Endothelial cell of umbilical vein (primary cell): ENCODE measurements around the gene MORC3. TPM values are rescaled to one million over a fixed set of nuclear protein-coding genes. Genes with fewer than 3 reads are reported as not detected.

Source experiments
- BruUV-seq: library from RNA; stranded (reverse); fragments of 400-500 nt; replicated peaks from 2 replicates; lab custom pipeline; 2021; lab: Mats Ljungman, UMichigan
- CTCF ChIA-PET: fragments of 300-600, 350-600 bp; sonication (Branson Sonifier 250); formaldehyde crosslinking; loops from one replicate; lab custom pipeline; 2021; ENCODE audit warnings: antibody characterized with exemption, inconsistent platforms; lab: Charles Lee
- POLR2A ChIA-PET: fragments of 300-600, 350-600 bp; sonication (Branson Sonifier 250); formaldehyde crosslinking; loops from one replicate; lab custom pipeline; 2021; ENCODE audit warnings: antibody characterized with exemption, inconsistent platforms; lab: Charles Lee
- DNase-seq: peaks from one replicate; pipeline ENCODE4 v3.0.0-alpha.2; 2011; ENCODE audit warnings: low read depth, low spot score
- FAIRE-seq: peaks from 2 replicates; lab custom pipeline; 2011; peaks lifted over from hg19 to GRCh38; lab: Jason Lieb, UNC
- H2AFZ ChIP-seq: 2 replicates; pipeline ENCODE4 v1.6.0; 2012; ENCODE audit warnings: low read depth, low read length, control low read depth, inconsistent platforms
- H3K27ac ChIP-seq: 2 replicates; pipeline ENCODE4 v1.5.1; 2011; ENCODE audit warnings: low read depth, mild to moderate bottlenecking, control low read depth, low read length, moderate library complexity; ENCODE audit not compliant: insufficient read depth
- H3K27me3 ChIP-seq, 2 experiments: 2 replicates each; pipeline versions ENCODE4 v1.6.0 to v1.6.1; 2011; ENCODE audit warnings: low read length in 2 of 2, mixed read lengths in 1 of 2; ENCODE audit not compliant: control insufficient read depth in 2 of 2, insufficient read depth in 2 of 2
- H3K36me3 ChIP-seq, 2 experiments: 2 replicates in 1 of 2; 3 replicates in 1 of 2; pipeline ENCODE4 v1.5.1; 2011; ENCODE audit warnings: low read length in 2 of 2, mild to moderate bottlenecking in 1 of 2, moderate library complexity in 1 of 2; ENCODE audit not compliant: control insufficient read depth in 2 of 2, insufficient read depth in 2 of 2; ENCODE audit errors: extremely low read depth in 1 of 2
- H3K4me1 ChIP-seq: 3 replicates; pipeline ENCODE4 v1.5.1; 2011; ENCODE audit warnings: mild to moderate bottlenecking, low read length; ENCODE audit not compliant: control insufficient read depth, insufficient read depth; ENCODE audit errors: extremely low read depth
- H3K4me2 ChIP-seq: 2 replicates; pipeline ENCODE4 v1.6.1; 2011; ENCODE audit warnings: low read length, control low read depth, mixed read lengths; ENCODE audit not compliant: insufficient read depth
- H3K4me3 ChIP-seq, 3 experiments: fragments of 200-600 bp in 1 of 3; sonication (generic), shearing (Covaris generic) in 1 of 3; replicated peaks in 1 of 3; 2 replicates each; pipeline ENCODE4 v1.5.1; 2011 to 2016; ENCODE audit warnings: control low read depth in 3 of 3, low read length in 3 of 3, mild to moderate bottlenecking in 2 of 3, inconsistent platforms in 1 of 3, low read depth in 1 of 3, moderate library complexity in 1 of 3; ENCODE audit not compliant: insufficient read depth in 1 of 3
- H3K79me2 ChIP-seq: 2 replicates; pipeline ENCODE4 v1.6.0; 2012; ENCODE audit warnings: low read length, inconsistent platforms; ENCODE audit not compliant: control insufficient read depth, insufficient read depth
- H3K9ac ChIP-seq: replicated peaks from 2 replicates; pipeline ENCODE3; 2011; ENCODE audit warnings: low read length, control low read depth; ENCODE audit not compliant: insufficient read depth; ENCODE audit errors: extremely low read depth
- H3K9me1 ChIP-seq: replicated peaks from 3 replicates; pipeline ENCODE4 v1.6.0; 2011; ENCODE audit warnings: mild to moderate bottlenecking, low read length; ENCODE audit not compliant: control insufficient read depth, insufficient read depth; ENCODE audit errors: extremely low read depth
- H3K9me3 ChIP-seq: replicated peaks from 2 replicates; pipeline ENCODE4 v1.5.1; 2012; ENCODE audit warnings: low read length, inconsistent platforms; ENCODE audit not compliant: control insufficient read depth, insufficient read depth
- H4K20me1 ChIP-seq: replicated peaks from 2 replicates; pipeline ENCODE3; 2011; ENCODE audit warnings: mild to moderate bottlenecking, low read length; ENCODE audit not compliant: control insufficient read depth, insufficient read depth; ENCODE audit errors: extremely low read depth
- CTCF ChIP-seq, 2 donors: IDR thresholded peaks; 1 replicate in 1 of 2; 2 replicates in 1 of 2; pipeline ENCODE4 v1.5.1; 2011; ENCODE audit warnings: low read length in 2 of 2, mild to moderate bottlenecking in 2 of 2, moderate library complexity in 2 of 2, control low read depth in 1 of 2, inconsistent platforms in 1 of 2, low read depth in 1 of 2; ENCODE audit not compliant: insufficient read depth in 1 of 2; ENCODE audit errors: extremely low read depth in 1 of 2
- EZH2 ChIP-seq: IDR thresholded peaks from 2 replicates; pipeline ENCODE4 v1.6.1; 2012; ENCODE audit warnings: borderline replicate concordance, low read depth, mild to moderate bottlenecking, moderate library complexity, low read length, inconsistent platforms; ENCODE audit not compliant: severe bottlenecking
- FOS ChIP-seq: IDR thresholded peaks from 2 replicates; pipeline ENCODE4 v1.6.1; 2011; ENCODE audit warnings: mild to moderate bottlenecking, low read length, moderate library complexity, borderline replicate concordance; ENCODE audit not compliant: insufficient read depth
- GATA2 ChIP-seq: IDR thresholded peaks from 2 replicates; pipeline ENCODE4 v1.7.0; 2011; ENCODE audit warnings: low read depth, mild to moderate bottlenecking, moderate library complexity, mixed read lengths, low read length; ENCODE audit not compliant: insufficient read length, insufficient read depth
- JUN ChIP-seq: IDR thresholded peaks from 2 replicates; pipeline ENCODE4 v1.6.1; 2011; ENCODE audit warnings: borderline replicate concordance, low read depth; ENCODE audit not compliant: insufficient read length, insufficient read depth
- MYC ChIP-seq: IDR thresholded peaks from one replicate; pipeline ENCODE4 v1.6.1; 2011; ENCODE audit warnings: mild to moderate bottlenecking, low read depth, low read length
- POLR2A ChIP-seq: IDR thresholded peaks from 2 replicates; pipeline ENCODE4 v1.6.1; 2012; ENCODE audit warnings: low read depth, mild to moderate bottlenecking, control low read depth, low read length
- POLR2AphosphoS5 ChIP-seq: IDR thresholded peaks from 2 replicates; pipeline ENCODE4 v1.6.1; 2012; ENCODE audit warnings: low read depth, mild to moderate bottlenecking, control low read depth, low read length, moderate library complexity; ENCODE audit not compliant: insufficient read depth
- dilution Hi-C: fragments of 300-500 bp; cut with MboI; formaldehyde crosslinking; loops from one replicate; pipeline ENCODE4 v1.15.0; 2019; ENCODE audit warnings: low sequenced_read_pairs; ENCODE audit not compliant: extremely low pct_ligation_motif_present
- intact Hi-C: fragments of 100-400 bp; cut with micrococcal nuclease; formaldehyde crosslinking; loops from one replicate; pipeline ENCODE4 v1.10.0; 2022
- polyA plus RNA-seq, 4 experiments: library from polyadenylated mRNA; depleted of rRNA in 3 of 4; stranded (reverse) in 3 of 4; unstranded in 1 of 4; fragments of >200 nt; gene quantifications; 2 replicates each; pipeline versions ENCODE4 v1.2.1 to v1.2.3, GENCODE V29; 2011 to 2012; ENCODE audit warnings: missing spikeins in 1 of 4
- total RNA-seq: library from RNA; stranded (reverse); gene quantifications from 2 replicates; pipeline ENCODE4 v1.2.3, GENCODE V29; 2021
- TF ChIP-seq, protein P1 (sequence below): IDR thresholded peaks from 2 replicates; pipeline ENCODE4 v1.6.1; 2011; ENCODE audit not compliant: insufficient read depth, insufficient read length

MORC3 gene
- total and polyA plus RNA-seq, 2 donors (not counting 3 experiments of a cell fraction or from before 2014, with no cell fraction given) = 7.3 to 25.3 TPM

- Histone ChIP-seq H3K9ac (peak within 1 kb of the TSS; percentile 76), H3K9me3 (no peaks in the 10 kb centered on the region), H3K27ac (peak within 1 kb of the TSS; percentile 39), H2AFZ (peak within 1 kb of the TSS; percentile 74), H4K20me1 (no peaks in the 10 kb centered on the region), H3K9me1 (no peaks in the 10 kb centered on the region), H3K4me1 (peaks cover 7% of the 10 kb centered on the region), H3K27me3 (no peaks in the 10 kb centered on the region), H3K4me3 (peak within 1 kb of the TSS; percentile 69 to 91 (median 82)), H3K4me2 (peak within 1 kb of the TSS; percentile 71), H3K79me2 (peaks cover 2% of the 10 kb centered on the region), H3K36me3 (no peaks in the 10 kb centered on the region)
- DNase-seq = peak; percentile 79
- ChIA-PET CTCF (interaction anchor here (1.0 to 1.1 kb wide), 2 partner anchors 17 to 18 kb away, joined by 3 to 5 read pairs; no protein-coding TSS in a partner anchor), POLR2A (no interaction called here)
- peak; percentile 71 for TF ChIP-seq POLR2A
- no peak for TF ChIP-seq JUN
- TF ChIP-seq POLR2AphosphoS5 = peak; percentile 74
- dilution Hi-C loops = no loop called here
- BruUV-seq = no TSS peak
- intact Hi-C loops = no loop called here
- FAIRE-seq = peak; percentile 62
Observed at GRCh38 chr21:36385233-36386030, 65.4 kb downstream of the MORC3 start, which contains the start of gene CHAF1B. TSS of gene CHAF1B (plus strand) at chr21:36385392. CDS start at chr21:36386137, 745 bp downstream.

GRCh38 chr21:36386031-36386642, 66.1 kb downstream of the MORC3 start:
- no peak overlapping the region for H3K27ac ChIP-seq
- peak; percentile 18 for DNase-seq

More at GRCh38 chr21:36386031-36386642, 66.1 kb downstream of the MORC3 start:
- H3K9ac ChIP-seq = peak overlapping the region; percentile 76
- no peaks in the 10 kb centered on the region for H3K9me3 ChIP-seq
- TF ChIP-seq POLR2AphosphoS5 (no peak), POLR2A (no peak), GATA2 (no peak), MYC (no peak), CTCF (IDR thresholded peaks at IDR 0.05; ENCODE audit: extremely low read depth in 1 of 2, insufficient read depth in 1 of 2, low read depth in 1 of 2, low read length in 2 of 2) (no peak), FOS (no peak), JUN (no peak), EZH2 (no peak)
- TF ChIP-seq, protein P1, sequence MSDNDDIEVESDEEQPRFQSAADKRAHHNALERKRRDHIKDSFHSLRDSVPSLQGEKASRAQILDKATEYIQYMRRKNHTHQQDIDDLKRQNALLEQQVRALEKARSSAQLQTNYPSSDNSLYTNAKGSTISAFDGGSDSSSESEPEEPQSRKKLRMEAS = no peak
- no peaks in the 10 kb centered on the region for H3K27me3 ChIP-seq
- peak overlapping the region; percentile 69 to 91 (median 82) for H3K4me3 ChIP-seq
- H3K36me3 ChIP-seq = no peaks in the 10 kb centered on the region
- FAIRE-seq = no peak
- dilution Hi-C loops (no loop called here), intact Hi-C loops (no loop called here)
- no peaks in the 10 kb centered on the region for H3K9me1 ChIP-seq
- peak overlapping the region; percentile 74 for H2AFZ ChIP-seq
- POLR2A ChIA-PET = no interaction called here
- TSS peak; percentile 34 for BruUV-seq
- peak overlapping the region; percentile 71 for H3K4me2 ChIP-seq
- peaks cover 7% of the 10 kb centered on the region for H3K4me1 ChIP-seq
- no peaks in the 10 kb centered on the region for H4K20me1 ChIP-seq
- peaks cover 2% of the 10 kb centered on the region for H3K79me2 ChIP-seq
- CTCF ChIA-PET = interaction anchor here (1.0 to 1.1 kb wide), 2 partner anchors 16 to 19 kb away, joined by 3 to 5 read pairs; no protein-coding TSS in a partner anchor
